NCI-H524 (cell line): ENCODE data around the gene SLC44A5.
"Not testable (repeated sequence)": the region's sequence is repeated elsewhere in the genome, so short reads cannot be mapped to it uniquely, and the experiment has no call there.

ENCODE experiments used
- DNase-seq, 2 experiments: peaks; one replicate each; lab custom pipeline; 2025; lab: John Stamatoyannopoulos, UW

Gene SLC44A5

DNA sequence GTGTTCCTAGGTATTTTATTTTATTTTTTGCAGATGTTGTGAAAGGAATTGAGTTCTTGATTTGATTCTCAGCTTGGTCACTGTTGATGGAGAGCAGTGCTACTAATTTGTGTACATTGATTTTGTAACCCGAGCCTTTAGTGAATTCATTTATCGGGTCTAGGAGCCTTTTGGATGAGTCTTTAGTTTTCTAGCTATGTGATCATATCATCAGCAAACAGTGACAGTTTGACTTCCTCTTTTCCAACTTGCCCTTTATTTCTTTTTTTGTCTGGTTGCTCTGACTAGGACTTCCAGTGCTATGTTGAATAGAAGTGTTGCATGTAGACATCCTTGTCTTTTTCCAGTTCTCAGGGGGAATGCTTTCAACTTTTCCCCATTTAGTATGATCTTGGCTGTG, 337.8 kb downstream of the SLC44A5 start:
- no peak for DNase-seq

GRCh38 chr1:75265792-75266191, 345.1 kb downstream of the SLC44A5 start:
- DNase-seq: peak; percentile 22 to 56

GRCh38 chr1:75264112-75264511, 346.8 kb downstream of the SLC44A5 start:
- no peak for DNase-seq

DNA sequence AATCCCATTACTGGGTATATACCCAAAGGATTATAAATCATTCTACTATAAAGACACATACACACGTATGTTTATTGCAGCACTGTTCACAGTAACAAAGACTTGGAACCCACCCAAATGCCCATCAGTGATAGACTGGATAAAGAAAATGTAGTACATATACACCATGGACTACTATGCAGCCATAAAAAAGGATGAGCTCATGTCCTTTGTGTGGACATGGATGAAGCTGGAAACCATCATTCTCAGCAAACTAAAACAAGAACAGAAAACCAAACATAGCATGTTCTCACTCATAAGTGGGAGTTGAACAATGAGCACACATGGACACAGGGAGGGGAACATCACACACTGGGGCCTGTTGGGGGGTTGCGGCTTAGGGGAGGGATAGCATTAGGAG, 347.3 kb downstream of the SLC44A5 start:
- not testable (repeated sequence) for DNase-seq

DNA sequence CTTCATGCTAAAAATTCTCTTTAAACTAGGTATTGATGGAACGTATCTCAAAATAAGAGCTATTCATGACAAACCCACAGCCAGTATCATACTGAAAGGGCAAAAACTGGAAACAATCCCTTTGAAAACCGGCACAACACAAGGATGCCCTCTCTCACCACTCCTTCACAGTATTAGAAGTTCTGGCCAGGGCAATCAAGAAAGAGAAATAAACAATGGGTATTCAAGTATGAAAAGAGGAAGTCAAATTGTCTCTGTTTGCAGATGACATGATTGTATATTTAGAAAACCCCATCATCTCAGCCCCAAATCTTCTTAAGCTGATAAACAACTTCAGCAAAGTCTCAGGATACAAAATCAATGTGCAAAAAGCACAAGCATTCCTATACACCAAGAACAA, 349.0 kb downstream of the SLC44A5 start:
- not testable (repeated sequence) for DNase-seq

- no peak for DNase-seq
Observed at GRCh38 chr1:75258351-75258750, 352.6 kb downstream of the SLC44A5 start.

- DNase-seq: peak in 1 of 2 experiments; percentile 13
Observed at GRCh38 chr1:75257424-75257823, 353.5 kb downstream of the SLC44A5 start.

DNA sequence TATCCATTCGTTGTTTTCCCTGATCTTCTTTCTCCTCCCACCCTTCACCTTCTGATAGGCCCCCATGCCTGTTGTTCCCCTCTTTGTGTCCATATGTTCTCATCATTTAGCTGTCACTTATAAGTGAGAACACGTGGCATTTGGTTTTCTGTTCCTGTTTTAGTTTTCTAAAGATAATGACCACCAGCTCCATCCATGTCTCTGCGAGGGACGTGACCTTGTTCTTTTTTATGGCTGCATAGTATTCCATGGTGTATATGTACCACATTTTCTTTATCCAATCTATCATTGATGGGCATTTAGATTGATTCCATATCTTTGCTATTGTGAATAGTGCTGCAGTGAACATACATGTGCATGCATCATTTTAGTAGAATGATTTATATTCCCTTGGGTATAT, 360.8 kb downstream of the SLC44A5 start:
- not testable (repeated sequence) for DNase-seq

GRCh38 chr1:75245239-75245638, 365.7 kb downstream of the SLC44A5 start:
- DNase-seq: no peak

- no peak for DNase-seq
Observed at GRCh38 chr1:75243124-75243523, 367.8 kb downstream of the SLC44A5 start.

- DNase-seq: no peak
Observed at GRCh38 chr1:75237316-75237715, 373.6 kb downstream of the SLC44A5 start.

DNA sequence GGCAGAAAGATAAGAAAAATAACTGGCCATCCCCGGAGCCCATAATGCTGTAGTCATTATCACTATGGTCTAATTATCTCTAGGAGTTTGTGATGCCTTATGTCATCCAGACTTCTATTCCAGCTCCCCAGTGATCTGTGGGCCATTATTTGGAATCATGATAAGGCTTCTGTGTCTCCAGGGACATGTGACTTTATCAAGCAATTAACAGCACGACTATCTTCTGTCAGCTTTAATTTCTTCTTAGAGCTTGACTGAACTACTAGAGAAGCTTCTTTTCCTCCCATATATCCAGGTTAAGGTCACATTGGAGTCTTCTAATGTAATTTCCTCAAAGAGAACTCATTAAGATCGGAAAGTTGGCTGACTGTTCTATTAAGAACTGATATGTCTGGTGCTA, 376.4 kb downstream of the SLC44A5 start:
- no peak for DNase-seq

- peak in 1 of 2 experiments; percentile 51 for DNase-seq
Observed at GRCh38 chr1:75233302-75233929, 377.5 kb downstream of the SLC44A5 start.

GRCh38 chr1:75220072-75220471, 390.8 kb downstream of the SLC44A5 start:
- no peak for DNase-seq

GRCh38 chr1:75214017-75214416, 396.9 kb downstream of the SLC44A5 start:
- DNase-seq: peak in 1 of 2 experiments; percentile 8

GRCh38 chr1:75211648-75212047, 399.3 kb downstream of the SLC44A5 start:
- DNase-seq: no peak

DNA sequence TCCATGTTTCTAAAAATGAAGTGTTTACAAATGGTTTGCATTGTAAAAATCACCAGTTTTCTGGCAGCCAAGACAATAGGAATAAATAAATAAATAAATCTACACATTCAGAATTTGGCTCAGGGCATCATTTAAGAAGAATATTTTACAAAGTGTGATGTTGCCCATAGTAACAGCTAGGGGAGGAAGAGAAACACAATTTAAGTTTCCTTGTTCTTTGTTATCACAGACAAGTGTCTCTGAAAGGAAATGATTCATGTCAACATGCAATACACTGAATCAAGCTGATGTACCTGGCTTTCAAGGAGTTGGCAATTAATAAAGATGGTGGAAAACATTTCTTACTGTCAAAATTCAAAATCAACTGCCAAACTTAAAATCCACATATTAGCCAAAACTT, 402.1 kb downstream of the SLC44A5 start:
- no peak for DNase-seq

DNA sequence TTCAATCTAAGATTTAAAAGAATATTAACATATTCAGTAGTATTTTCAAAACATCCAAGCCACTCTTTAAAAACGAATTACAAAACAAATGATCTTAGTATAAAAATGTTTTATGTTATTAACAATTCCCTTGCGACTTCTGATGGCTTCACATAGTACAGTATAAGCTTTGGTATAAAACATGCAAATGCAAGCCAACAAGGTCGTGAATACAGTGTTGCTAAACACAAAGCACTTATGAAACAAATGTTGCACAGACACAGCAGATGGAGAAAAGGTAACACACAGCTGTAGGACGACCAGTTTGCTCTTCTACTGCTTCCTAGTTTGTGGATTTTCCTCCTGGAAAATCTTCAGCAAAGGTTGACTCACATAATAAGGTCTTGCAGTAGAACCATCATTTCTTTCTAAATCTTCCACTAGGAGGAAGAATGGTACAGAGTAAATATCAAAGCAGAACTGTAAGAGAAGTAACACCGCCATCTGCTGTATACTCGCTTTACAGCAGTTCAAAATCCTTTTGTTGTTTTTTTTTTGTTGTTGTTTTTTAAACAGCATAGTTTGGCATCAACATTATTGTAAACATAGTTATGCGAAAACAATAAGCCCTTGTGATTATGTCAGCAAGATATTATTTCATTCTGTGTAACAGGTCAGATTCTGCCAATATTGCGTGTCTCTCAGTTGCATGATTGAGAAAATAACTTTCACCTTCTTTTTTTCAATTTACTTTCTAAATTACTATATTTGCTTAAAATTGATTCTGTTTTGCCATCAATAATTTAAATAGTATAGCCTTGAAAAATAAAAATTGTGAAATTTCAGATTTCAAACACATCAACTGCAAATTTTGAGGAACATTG, 407.3 kb downstream of the SLC44A5 start:
- DNase-seq: peak in 1 of 2 experiments; percentile 56

DNA sequence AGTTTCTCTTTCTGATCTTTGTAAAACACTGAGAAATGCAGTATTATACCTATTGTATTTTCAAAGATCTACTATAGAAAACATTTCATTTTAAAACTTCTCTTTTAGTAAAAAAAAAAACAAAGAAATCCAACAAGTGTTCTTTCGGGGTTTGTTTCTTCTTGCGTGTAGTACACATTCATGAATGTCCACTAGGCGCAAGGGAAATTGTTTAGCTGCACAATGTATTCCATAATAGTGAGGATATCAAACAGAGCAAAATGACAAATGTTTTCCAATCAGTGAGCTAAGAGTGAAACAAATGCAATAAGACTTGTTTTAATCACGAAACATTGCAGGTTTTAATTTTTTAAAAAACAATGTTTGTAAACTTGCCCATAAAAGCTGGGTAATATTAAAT, 408.2 kb downstream of the SLC44A5 start:
- DNase-seq: no peak

- DNase-seq: no peak
Observed at GRCh38 chr1:75198761-75199160, 412.2 kb downstream of the SLC44A5 start.

DNA sequence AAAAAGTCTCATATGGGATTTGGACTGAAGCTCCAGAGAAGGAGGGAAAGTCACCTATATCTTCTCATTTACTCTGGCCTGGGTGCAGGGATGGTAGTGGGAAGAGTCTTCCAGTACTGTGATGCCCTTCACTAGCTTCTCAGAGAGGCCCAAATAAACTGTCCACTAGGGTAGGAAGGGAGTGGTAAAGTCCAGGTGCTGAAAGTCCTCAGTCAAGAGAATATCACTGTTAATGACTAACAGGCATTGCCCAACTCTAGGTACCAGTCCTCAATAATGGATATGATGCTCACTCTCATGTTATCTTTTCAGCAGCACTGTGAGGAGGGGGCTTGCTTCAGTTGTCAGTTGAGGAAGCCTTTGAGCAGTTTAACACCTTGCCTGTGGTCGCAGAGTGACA, 412.8 kb downstream of the SLC44A5 start:
- no peak for DNase-seq

DNA sequence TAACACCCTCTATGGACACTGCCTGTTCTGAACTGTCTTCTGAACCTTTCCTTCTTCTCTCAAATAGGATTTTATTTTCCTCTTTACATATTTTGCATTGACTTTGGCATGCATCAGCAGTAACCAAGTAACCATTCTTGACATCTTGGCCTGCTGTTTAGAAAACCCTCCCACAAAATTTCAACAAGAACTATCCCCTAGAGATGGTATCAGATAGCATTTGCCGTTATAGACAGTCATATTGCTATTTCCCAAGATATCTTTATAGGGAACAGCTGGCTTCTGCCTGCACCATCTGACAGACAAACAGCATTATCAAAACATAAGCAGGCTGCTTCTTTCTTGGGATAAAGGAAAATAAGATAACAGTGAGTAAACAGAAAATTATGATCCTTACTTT, 422.0 kb downstream of the SLC44A5 start:
- peak; percentile 23 to 77 for DNase-seq

DNA sequence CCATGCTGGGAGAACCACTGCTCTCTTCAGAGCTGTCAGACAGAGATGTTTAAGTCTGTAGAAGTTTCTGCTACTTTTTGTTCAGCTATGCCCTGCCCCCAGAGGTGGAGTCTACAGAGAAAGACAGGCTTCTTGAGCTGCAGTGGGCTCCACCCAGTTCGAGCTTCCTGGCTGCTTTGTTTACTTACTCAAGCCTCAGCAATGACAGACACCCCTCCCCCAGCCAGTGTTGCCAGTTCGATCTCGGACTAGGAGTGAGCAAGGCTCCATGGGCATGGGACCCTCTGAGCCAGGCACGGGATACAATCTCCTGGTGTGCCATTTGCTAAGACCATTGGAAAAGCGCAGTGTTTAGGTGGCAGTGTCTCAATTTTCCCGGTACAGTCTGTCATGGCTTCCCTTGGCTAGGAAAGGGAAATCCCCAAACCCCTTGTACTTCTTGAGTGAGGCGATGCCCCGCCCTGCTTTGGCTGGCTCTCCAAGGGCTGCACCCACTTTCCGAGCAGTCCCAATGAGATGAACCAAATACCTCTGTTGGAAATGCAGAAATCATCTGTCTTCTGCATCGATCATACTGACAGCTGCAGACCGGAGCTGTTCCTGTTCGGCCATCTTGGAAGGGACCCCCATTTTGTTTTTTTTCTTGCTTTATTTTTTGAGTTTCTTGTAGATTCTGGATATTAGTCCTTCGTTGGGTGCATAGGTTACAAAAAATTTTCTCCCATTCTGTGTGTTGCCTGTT, 429.5 kb downstream of the SLC44A5 start:
- not testable (repeated sequence) for DNase-seq
